ENCODE results near the gene CILP.
"Not testable (repeated sequence)": the region's sequence is repeated elsewhere in the genome, so short reads cannot be mapped to it uniquely, and the experiment has no call there.

CILP gene

DNA sequence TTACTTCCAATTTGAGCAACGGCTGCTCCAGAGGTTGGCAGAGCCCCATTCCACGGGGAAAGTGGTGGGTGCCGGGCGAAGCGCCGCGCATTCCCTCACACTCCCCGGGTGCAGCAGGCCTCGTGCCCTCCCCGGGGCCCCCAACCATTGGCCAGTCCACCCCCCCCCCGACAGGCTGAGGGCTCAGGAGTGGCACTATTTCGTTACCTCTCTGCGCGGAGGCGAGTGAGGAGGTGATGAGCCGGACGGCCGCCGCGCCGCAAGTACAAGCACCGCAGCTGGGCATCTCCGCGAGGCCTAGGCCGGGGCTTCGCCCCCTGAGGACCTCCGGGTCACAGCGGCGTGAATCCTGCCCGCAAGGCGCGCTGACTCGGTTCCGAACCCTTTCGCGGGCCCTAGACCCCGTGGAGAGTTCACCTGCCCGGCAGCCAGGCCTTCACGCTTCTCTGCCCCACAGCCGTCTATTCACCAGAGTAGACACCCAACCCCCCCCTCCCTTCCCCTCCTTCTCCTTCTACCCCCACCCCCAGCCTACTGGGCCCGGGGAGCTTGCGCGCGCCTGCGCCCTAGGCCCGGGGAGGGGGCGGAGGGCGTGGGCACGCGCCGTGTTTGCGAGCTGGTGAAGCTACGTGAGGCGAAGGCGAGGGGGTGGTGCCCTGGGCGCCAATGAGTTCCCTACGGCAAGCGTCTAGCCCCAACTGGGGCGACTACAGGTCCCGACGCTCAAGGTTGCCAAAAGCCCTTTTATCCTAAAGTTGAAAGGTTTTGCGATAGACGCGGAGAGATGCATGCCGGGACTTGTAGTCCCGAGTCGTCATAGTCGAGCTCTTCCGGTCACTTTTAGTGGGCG, 26.2 kb downstream of the CILP start, which contains the start of gene CLPX:
Gene CLPX, minus strand, starts transcription at position 475 of the 850 bp plus-strand sequence. Its CDS starts 189 bp downstream, at position 286.
- TF ChIP-seq TAF1 (IDR thresholded peaks at IDR 0.05; ENCODE audit: borderline replicate concordance, low read depth, low read length) (peak; percentile 84), POLR2A (IDR thresholded peaks at IDR 0.05; ENCODE audit: low read depth, low read length) (peak; percentile 86), POLR2AphosphoS5 (IDR thresholded peaks at IDR 0.05; ENCODE audit: low read depth, low read length) (peak; percentile 91)
- FAIRE-seq, result peak; percentile 90

DNA sequence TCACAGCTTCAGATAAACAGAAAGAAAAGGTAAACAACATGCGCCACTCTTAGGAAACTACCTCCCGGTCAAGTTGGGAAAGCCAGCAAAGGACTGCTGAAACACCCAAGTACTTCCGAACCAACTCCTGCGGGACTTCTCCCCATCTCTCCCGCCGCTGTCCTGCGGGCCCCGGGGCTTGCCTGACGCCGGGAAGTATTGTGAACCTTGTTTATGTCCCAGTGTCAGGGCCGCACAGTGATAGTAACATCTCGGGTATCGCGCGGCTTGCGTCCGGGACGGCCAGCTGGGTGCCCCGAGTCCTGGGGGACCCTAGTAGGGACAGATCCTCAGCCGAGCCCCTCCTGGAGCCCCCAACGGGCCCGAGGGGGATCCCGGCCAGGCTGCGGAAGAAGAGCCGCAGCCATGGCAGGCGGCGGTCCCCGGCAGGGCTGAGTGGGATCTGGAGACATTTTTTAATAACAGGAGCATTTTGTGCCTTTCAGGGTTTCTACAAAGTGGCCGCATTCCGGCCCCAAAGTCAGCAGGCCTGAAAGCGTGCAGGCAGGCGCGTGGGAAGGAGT, 26.9 kb downstream of the CILP start:
- FAIRE-seq, result peak; percentile 21
- no peak; the same call in 1 of the 2 replicates for TF ChIP-seq POLR2A (IDR thresholded peaks at IDR 0.05; ENCODE audit: low read depth, low read length)
- no peak for TF ChIP-seq POLR2AphosphoS5 (IDR thresholded peaks at IDR 0.05; ENCODE audit: low read depth, low read length)
- TF ChIP-seq TAF1 (IDR thresholded peaks at IDR 0.05; ENCODE audit: borderline replicate concordance, low read depth, low read length), result 0 out of 2 replicates have a peak, but pooled peaks have one; percentile 21
- DNase-seq (ENCODE audit: insufficient read length), result no peak

More for the DNA sequence above, 26.2 kb downstream of the CILP start, which contains the start of gene CLPX:
- peak; percentile 82 for DNase-seq (ENCODE audit: insufficient read length)

DNA sequence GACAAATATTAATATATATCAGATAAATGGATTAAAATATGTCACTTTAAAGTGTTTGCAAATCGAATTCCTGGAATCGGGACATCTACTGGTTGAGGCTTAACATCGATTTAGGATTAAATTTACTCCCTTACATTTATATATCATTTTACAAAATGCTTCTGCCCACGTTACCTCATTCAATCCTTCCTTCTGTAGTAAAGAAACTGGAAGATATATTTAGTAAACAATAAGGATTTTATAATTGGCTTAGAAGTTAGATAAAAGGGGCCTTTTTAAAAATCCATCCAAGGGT, 27.5 kb downstream of the CILP start:
- FAIRE-seq, result no peak
- TF ChIP-seq TAF1 (IDR thresholded peaks at IDR 0.05; ENCODE audit: borderline replicate concordance, low read depth, low read length), result no peak
- TF ChIP-seq POLR2AphosphoS5 (IDR thresholded peaks at IDR 0.05; ENCODE audit: low read depth, low read length), result no peak
- no peak for TF ChIP-seq POLR2A (IDR thresholded peaks at IDR 0.05; ENCODE audit: low read depth, low read length)
- DNase-seq (ENCODE audit: insufficient read length), result no peak

DNA sequence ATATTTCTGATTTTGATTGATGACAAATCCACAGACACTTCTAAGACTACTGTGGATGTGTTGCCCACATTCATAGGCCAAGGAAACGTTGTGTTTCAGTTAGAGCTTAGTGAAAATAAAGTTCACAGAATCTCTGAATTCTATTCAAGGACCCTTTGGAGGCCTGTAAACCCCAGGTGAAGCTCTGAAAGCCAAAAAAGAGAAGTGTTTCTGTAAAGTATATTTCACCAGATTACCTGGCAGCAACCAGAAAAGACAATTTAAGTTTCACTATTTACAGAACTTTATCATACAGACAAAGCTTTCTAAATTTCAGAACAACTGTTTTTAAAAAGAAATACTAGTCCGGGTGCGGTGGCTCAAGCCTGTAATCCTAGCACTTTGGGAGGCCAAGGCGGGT, 28.7 kb downstream of the CILP start:
- peak; percentile 9 for FAIRE-seq
- no peak for TF ChIP-seq POLR2A (IDR thresholded peaks at IDR 0.05; ENCODE audit: low read depth, low read length)
- TF ChIP-seq TAF1 (IDR thresholded peaks at IDR 0.05; ENCODE audit: borderline replicate concordance, low read depth, low read length), result no peak
- TF ChIP-seq POLR2AphosphoS5 (IDR thresholded peaks at IDR 0.05; ENCODE audit: low read depth, low read length), result no peak
- DNase-seq (ENCODE audit: insufficient read length), result no peak

DNA sequence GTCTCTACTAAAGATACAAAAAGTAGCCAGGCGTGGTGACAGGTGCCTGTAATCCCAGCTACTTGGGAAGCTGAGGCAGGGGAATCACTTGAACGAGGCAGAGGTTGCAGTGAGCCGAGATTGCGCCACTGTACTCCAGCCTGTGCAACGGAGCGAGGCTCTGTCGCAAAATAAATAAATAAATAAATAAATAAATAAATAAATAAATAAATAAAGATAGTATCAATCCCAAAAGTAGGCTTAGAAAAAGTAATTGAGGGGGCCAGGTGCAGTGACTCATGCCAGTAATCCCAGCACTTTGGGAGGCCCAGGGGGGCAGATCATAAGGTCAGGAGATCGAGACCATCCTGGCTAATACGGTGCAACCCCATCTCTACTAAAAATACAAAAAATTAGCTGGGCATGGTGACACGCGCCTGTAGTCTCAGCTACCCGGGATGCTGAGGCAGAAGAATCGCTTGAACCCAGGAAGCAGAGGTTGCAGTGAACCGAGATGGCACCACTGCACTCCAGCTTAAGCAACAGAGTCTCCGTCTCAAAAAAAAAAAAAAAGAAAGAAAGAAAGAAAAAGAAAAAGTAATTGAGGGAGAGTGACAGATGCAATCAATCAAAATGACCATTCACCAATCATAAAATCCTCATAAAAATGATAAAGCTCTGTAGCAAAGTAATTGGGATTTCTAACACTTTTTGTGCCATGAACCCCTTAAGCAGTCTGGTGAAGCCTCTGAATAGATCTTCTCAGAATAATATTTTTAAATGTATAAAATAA, 29.5 kb downstream of the CILP start:
- DNase-seq (ENCODE audit: insufficient read length); FAIRE-seq: not testable (repeated sequence)

DNA sequence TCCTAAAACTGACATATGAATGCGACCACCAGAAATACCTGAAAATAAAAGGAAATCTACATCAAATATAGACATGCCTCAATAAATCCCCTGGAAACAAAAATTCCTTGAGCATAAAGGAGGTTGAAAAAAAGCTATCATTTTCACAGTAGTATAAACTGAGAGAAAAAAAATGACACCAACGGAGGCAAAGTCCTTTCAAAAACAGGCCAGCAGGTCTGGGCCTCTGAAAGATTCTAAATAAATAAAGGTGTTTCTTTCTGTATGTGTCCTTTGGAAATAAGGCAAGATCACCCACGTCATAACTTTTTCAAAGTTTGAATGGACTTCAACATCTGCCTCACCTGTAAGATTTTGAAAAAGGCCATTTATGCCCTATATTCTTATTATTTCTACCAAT, 31.1 kb downstream of the CILP start:
- DNase-seq (ENCODE audit: insufficient read length) (no peak), FAIRE-seq (no peak)
- TF ChIP-seq TAF1 (IDR thresholded peaks at IDR 0.05; ENCODE audit: borderline replicate concordance, low read depth, low read length) (no peak), POLR2AphosphoS5 (IDR thresholded peaks at IDR 0.05; ENCODE audit: low read depth, low read length) (no peak), POLR2A (IDR thresholded peaks at IDR 0.05; ENCODE audit: low read depth, low read length) (no peak)

DNA sequence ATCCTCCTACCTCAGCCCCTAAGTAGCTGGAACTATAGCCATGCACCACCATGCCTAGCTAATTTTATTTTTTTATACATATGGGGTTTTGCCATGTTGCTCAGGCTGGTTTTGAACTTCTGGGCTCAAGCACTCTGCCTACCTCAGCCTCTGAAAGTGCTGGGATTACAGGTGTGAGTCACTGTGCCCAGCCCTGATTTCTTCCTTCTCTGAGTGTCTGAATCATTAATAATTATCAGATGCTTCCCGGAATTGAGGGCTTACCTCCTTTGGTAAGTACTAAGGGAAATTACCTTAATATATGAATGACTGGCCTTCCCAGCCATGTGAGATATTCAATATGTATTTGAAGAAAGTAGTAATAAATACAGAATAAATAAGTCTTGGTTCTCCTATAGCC, 33.4 kb downstream of the CILP start:
- DNase-seq (ENCODE audit: insufficient read length), result no peak
- no peak for TF ChIP-seq POLR2A (IDR thresholded peaks at IDR 0.05; ENCODE audit: low read depth, low read length)
- TF ChIP-seq POLR2AphosphoS5 (IDR thresholded peaks at IDR 0.05; ENCODE audit: low read depth, low read length), result no peak
- no peak for TF ChIP-seq TAF1 (IDR thresholded peaks at IDR 0.05; ENCODE audit: borderline replicate concordance, low read depth, low read length)
- FAIRE-seq, result no peak

DNA sequence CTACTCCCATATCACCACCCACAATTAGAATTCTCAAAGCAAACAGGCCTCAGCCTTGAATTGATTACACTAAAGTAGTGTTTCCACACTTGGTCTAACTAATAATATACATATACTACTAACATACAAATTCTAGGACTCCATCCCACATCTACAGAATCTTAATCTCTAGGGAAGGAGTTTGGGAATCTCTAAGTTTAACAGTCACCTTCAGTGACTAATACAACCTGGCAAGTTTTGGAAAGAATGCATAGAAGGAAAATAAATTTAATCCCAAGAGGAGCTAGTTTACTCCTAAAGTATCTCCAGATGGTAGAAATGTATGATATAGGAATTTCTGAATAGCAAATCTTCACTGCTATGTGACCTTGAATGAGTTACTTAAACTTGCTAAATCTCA, 35.2 kb downstream of the CILP start:
- no peak for FAIRE-seq
- DNase-seq (ENCODE audit: insufficient read length), result no peak
- no peak for TF ChIP-seq TAF1 (IDR thresholded peaks at IDR 0.05; ENCODE audit: borderline replicate concordance, low read depth, low read length)
- TF ChIP-seq POLR2A (IDR thresholded peaks at IDR 0.05; ENCODE audit: low read depth, low read length), result no peak
- TF ChIP-seq POLR2AphosphoS5 (IDR thresholded peaks at IDR 0.05; ENCODE audit: low read depth, low read length), result no peak

DNA sequence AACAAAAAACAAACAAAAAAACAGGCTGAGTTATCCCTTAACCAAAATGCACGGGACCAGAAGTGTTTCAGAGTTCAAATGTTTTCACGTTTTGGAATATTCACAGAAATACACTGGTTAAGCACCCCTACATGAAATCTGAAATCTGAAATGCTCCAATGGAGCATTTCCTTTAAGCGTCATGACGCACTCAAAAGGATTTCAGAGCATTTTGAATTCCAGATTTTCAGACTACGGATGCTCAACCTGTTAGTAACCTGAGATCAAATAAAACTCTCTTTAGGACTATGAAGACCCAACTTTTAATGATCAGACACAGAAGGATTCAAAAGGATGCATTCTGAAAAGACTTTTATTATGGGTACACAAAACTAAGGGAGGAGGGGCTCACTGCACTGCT, 35.8 kb downstream of the CILP start:
- FAIRE-seq, result peak; percentile 44
- TF ChIP-seq TAF1 (IDR thresholded peaks at IDR 0.05; ENCODE audit: borderline replicate concordance, low read depth, low read length), result no peak
- no peak for TF ChIP-seq POLR2A (IDR thresholded peaks at IDR 0.05; ENCODE audit: low read depth, low read length)
- no peak for TF ChIP-seq POLR2AphosphoS5 (IDR thresholded peaks at IDR 0.05; ENCODE audit: low read depth, low read length)
- no peak for DNase-seq (ENCODE audit: insufficient read length)

DNA sequence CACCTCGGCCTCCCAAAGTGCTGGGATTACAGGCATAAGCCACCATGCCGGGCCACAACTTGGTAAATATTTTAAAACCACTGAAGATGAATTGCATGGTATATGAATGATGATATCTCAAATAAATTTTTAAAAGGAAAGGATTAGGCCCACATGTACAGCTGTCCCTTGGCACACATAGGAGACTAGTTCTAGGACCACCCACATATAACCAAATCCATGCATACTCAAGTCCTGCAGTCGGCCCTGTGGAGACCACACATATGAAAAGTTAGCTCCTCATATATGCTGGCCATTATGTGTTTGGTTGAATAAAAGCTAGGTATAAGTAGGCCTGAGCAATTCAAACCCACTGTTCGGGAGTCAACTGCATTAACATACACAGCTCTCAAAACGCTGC, 36.8 kb downstream of the CILP start:
- DNase-seq (ENCODE audit: insufficient read length), result no peak
- FAIRE-seq, result no peak
- no peak for TF ChIP-seq TAF1 (IDR thresholded peaks at IDR 0.05; ENCODE audit: borderline replicate concordance, low read depth, low read length)

DNA sequence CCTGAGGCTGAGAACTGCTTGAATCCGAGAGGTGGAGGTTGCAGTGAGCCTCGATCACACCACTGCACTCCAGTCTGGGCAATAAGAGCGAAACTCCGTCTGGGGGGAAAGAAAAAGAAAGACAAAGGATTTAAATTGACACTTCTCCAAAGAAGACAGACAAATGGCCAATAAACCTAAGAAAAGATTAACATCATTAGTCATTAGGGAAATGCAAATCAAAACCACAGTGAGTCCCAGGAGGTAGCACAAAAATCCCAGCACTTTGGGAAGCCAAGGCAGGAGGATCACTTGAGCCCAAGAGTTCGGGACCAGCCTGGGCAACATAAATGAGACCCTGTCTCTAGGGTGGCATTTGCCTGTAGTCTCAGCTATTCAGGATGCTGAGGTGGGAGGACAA, 38.7 kb downstream of the CILP start:
- TF ChIP-seq TAF1 (IDR thresholded peaks at IDR 0.05; ENCODE audit: borderline replicate concordance, low read depth, low read length) (no peak), POLR2AphosphoS5 (IDR thresholded peaks at IDR 0.05; ENCODE audit: low read depth, low read length) (no peak), POLR2A (IDR thresholded peaks at IDR 0.05; ENCODE audit: low read depth, low read length) (no peak)
- FAIRE-seq, result no peak
- no peak for DNase-seq (ENCODE audit: insufficient read length)

DNA sequence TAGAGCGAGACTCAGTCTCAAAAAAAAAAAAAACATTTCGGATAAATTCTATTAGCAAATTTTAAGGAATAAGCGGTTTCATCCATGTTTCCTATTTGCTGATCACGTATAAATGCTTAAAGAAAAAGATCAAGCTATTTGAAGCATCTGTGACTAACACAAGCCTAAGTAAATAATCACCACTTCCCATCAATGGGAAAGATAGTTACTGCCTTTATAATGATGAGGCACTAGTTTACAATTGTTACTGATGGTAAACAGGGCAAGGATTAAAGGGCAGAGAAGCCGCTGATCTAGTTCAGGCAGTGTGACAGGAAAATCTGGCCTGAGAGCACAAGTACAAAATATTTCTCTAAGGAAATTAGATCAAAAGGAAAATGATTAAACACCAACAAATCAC, 39.8 kb downstream of the CILP start:
- TF ChIP-seq POLR2A (IDR thresholded peaks at IDR 0.05; ENCODE audit: low read depth, low read length) (no peak), POLR2AphosphoS5 (IDR thresholded peaks at IDR 0.05; ENCODE audit: low read depth, low read length) (no peak), TAF1 (IDR thresholded peaks at IDR 0.05; ENCODE audit: borderline replicate concordance, low read depth, low read length) (no peak)
- DNase-seq (ENCODE audit: insufficient read length) (no peak), FAIRE-seq (no peak)

All from GM12892 (cell line).